Mammary epithelial cell (primary cell): ENCODE data around the gene CARD6.

ENCODE experiments used
- EZH2 ChIP-seq: IDR thresholded peaks from 2 replicates; pipeline ENCODE4 v1.6.1; 2012; ENCODE audit warnings: low read length, inconsistent platforms, borderline replicate concordance
- TF ChIP-seq, protein P1 (sequence below), 2 donors: IDR thresholded peaks in 1 of 2; conservative IDR thresholded peaks in 1 of 2; 2 replicates each; pipeline ENCODE4 v1.5.1; 2011 to 2012; ENCODE audit warnings: inconsistent platforms in 2 of 2, low read length in 2 of 2, mild to moderate bottlenecking in 2 of 2, control low read depth in 1 of 2, low read depth in 1 of 2; ENCODE audit not compliant: insufficient read depth in 1 of 2; ENCODE audit errors: extremely low read depth in 1 of 2

DNA sequence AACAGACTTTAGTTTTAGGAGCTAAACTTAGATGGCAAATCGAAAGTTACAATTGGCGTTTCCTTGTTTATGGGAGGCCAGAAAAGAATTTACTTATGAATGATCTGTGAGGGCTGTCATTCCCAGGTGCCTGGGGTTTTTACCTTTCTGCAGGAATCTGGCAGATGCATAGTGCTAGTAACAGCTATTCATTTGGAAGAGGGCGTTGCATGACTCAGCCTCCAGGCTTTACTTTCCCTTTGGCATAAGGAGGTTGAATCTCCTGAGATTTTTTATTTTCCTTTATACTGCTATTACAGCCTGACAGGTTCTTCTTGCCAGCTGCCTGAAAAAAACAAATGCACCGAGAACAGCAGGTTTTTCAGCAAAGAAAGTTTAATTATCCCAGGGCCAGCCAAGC, 30.0 kb downstream of the CARD6 start:
- TF ChIP-seq, protein P1, sequence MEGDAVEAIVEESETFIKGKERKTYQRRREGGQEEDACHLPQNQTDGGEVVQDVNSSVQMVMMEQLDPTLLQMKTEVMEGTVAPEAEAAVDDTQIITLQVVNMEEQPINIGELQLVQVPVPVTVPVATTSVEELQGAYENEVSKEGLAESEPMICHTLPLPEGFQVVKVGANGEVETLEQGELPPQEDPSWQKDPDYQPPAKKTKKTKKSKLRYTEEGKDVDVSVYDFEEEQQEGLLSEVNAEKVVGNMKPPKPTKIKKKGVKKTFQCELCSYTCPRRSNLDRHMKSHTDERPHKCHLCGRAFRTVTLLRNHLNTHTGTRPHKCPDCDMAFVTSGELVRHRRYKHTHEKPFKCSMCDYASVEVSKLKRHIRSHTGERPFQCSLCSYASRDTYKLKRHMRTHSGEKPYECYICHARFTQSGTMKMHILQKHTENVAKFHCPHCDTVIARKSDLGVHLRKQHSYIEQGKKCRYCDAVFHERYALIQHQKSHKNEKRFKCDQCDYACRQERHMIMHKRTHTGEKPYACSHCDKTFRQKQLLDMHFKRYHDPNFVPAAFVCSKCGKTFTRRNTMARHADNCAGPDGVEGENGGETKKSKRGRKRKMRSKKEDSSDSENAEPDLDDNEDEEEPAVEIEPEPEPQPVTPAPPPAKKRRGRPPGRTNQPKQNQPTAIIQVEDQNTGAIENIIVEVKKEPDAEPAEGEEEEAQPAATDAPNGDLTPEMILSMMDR (conservative IDR thresholded peaks at IDR 0.05 in 1 of 2, IDR thresholded peaks at IDR 0.05 in 1 of 2; ENCODE audit: extremely low read depth in 1 of 2, insufficient read depth in 1 of 2, low read depth in 1 of 2, low read length in 2 of 2): no peak
- no peak for TF ChIP-seq EZH2
